ENCODE measurements around the gene CBR1.

- TF ChIP-seq SUZ12 (IDR thresholded peaks at IDR 0.05; ENCODE audit: extremely low read depth, insufficient read depth, insufficient read length), result no peak
- no peak for TF ChIP-seq YY1 (IDR thresholded peaks at IDR 0.05; ENCODE audit: insufficient read depth, insufficient read length)
- no peak for TF ChIP-seq ZNF274 (IDR thresholded peaks at IDR 0.05; ENCODE audit: low read depth, low read length)
These were observed 42.5 kb upstream of the CBR1 start for GRCh38 chr21:36027347-36027746.
